H9 (cell line): ENCODE data around the gene VCP. TPM values are rescaled to one million over a fixed set of nuclear protein-coding genes. Genes with fewer than 3 reads are reported as not detected.

ENCODE experiments used
- DNase-seq: peaks from one replicate; pipeline ENCODE4 v3.0.0-alpha.2; 2017
- H2AFZ ChIP-seq: one replicate; pipeline ENCODE4 v1.6.1; 2013; ENCODE audit warnings: mild to moderate bottlenecking, low read length, control low read depth, moderate library complexity
- H2AK5ac ChIP-seq: 2 replicates; pipeline ENCODE4 v1.6.1; 2013; ENCODE audit warnings: low read length, control low read depth, mixed read lengths; ENCODE audit not compliant: insufficient read length
- H2BK120ac ChIP-seq: one replicate; pipeline ENCODE4 v1.6.1; 2013; ENCODE audit warnings: low read depth, mild to moderate bottlenecking, low read length, control low read depth, inconsistent platforms; ENCODE audit not compliant: poor library complexity, severe bottlenecking
- H2BK12ac ChIP-seq: 2 replicates; pipeline ENCODE4 v1.6.1; 2013; ENCODE audit warnings: low read length, control low read depth, mixed read lengths, low read depth; ENCODE audit not compliant: insufficient read length
- H2BK15ac ChIP-seq: 2 replicates; pipeline ENCODE4 v1.6.1; 2013; ENCODE audit warnings: low read depth, low read length, control low read depth
- H2BK20ac ChIP-seq: one replicate; pipeline ENCODE4 v1.6.1; 2013; ENCODE audit warnings: low read depth, mild to moderate bottlenecking, low read length, control low read depth, inconsistent platforms; ENCODE audit not compliant: poor library complexity, severe bottlenecking
- H2BK5ac ChIP-seq: 2 replicates; pipeline ENCODE4 v1.6.1; 2013; ENCODE audit warnings: low read length, control low read depth, mixed read lengths; ENCODE audit not compliant: insufficient read length
- H3K14ac ChIP-seq: 2 replicates; pipeline ENCODE4 v1.6.1; 2013; ENCODE audit warnings: low read length, control low read depth; ENCODE audit not compliant: insufficient read depth
- H3K18ac ChIP-seq: 2 replicates; pipeline ENCODE4 v1.6.1; 2013; ENCODE audit warnings: low read depth, mild to moderate bottlenecking, mixed read lengths, low read length, control low read depth; ENCODE audit not compliant: insufficient read length
- H3K23ac ChIP-seq: 2 replicates; pipeline ENCODE4 v1.6.1; 2013; ENCODE audit warnings: low read length, control low read depth, mixed read lengths, low read depth; ENCODE audit not compliant: insufficient read length
- H3K23me2 ChIP-seq: 2 replicates; pipeline ENCODE4 v1.6.1; 2013; ENCODE audit warnings: low read depth, mild to moderate bottlenecking, mixed read lengths, low read length, control low read depth; ENCODE audit not compliant: insufficient read length, poor library complexity, severe bottlenecking
- H3K27ac ChIP-seq: 2 replicates; pipeline ENCODE4 v1.5.1; 2013; ENCODE audit warnings: low read length, control low read depth, mixed read lengths, low read depth; ENCODE audit not compliant: insufficient read length
- H3K27me3 ChIP-seq: 2 replicates; pipeline ENCODE4 v1.6.1; 2013; ENCODE audit warnings: low read length, control low read depth, inconsistent platforms; ENCODE audit not compliant: insufficient read depth
- H3K4ac ChIP-seq: 2 replicates; pipeline ENCODE4 v1.6.1; 2013; ENCODE audit warnings: low read depth, mild to moderate bottlenecking, control low read depth, inconsistent platforms, low read length, moderate library complexity
- H3K4me1 ChIP-seq: 2 replicates; pipeline ENCODE4 v1.6.1; 2013; ENCODE audit warnings: low read length, control low read depth, inconsistent platforms; ENCODE audit not compliant: insufficient read depth
- H3K4me2 ChIP-seq: 2 replicates; pipeline ENCODE4 v1.6.1; 2013; ENCODE audit warnings: low read length, control low read depth, mixed read lengths; ENCODE audit not compliant: insufficient read length, insufficient read depth
- H3K56ac ChIP-seq: 2 replicates; pipeline ENCODE4 v1.6.1; 2013; ENCODE audit warnings: low read depth, mild to moderate bottlenecking, mixed read lengths, low read length, control low read depth; ENCODE audit not compliant: insufficient read length
- H3K79me1 ChIP-seq: 2 replicates; pipeline ENCODE4 v1.6.1; 2013; ENCODE audit warnings: low read depth, mild to moderate bottlenecking, moderate library complexity, low read length, control low read depth, inconsistent platforms; ENCODE audit not compliant: insufficient read depth, poor library complexity, severe bottlenecking
- H3K79me2 ChIP-seq: 2 replicates; pipeline ENCODE4 v1.6.1; 2013; ENCODE audit warnings: low read length, control low read depth, inconsistent platforms; ENCODE audit not compliant: insufficient read depth
- H3K9ac ChIP-seq: 2 replicates; pipeline ENCODE4 v1.6.1; 2013; ENCODE audit warnings: low read length, control low read depth, mixed read lengths; ENCODE audit not compliant: insufficient read length; ENCODE audit errors: extremely low read depth
- H3K9me3 ChIP-seq: one replicate; pipeline ENCODE4 v1.6.1; 2013; ENCODE audit warnings: low read depth, low read length, inconsistent platforms; ENCODE audit not compliant: control insufficient read depth
- H3T11ph ChIP-seq: one replicate; pipeline ENCODE4 v1.6.1; 2013; ENCODE audit warnings: mild to moderate bottlenecking, low read length, control low read depth, inconsistent platforms
- H4K20me1 ChIP-seq: one replicate; pipeline ENCODE4 v1.6.1; 2013; ENCODE audit not compliant: control insufficient read depth, insufficient read length, insufficient read depth
- H4K5ac ChIP-seq: 2 replicates; pipeline ENCODE4 v1.6.1; 2013; ENCODE audit warnings: low read depth, mild to moderate bottlenecking, mixed read lengths, low read length, control low read depth; ENCODE audit not compliant: insufficient read length
- H4K8ac ChIP-seq: replicated peaks from 2 replicates; pipeline ENCODE4 v1.6.1; 2013; ENCODE audit warnings: low read length, control low read depth, mixed read lengths, low read depth; ENCODE audit not compliant: insufficient read length
- H4K91ac ChIP-seq: 2 replicates; pipeline ENCODE4 v1.6.1; 2013; ENCODE audit warnings: low read depth, mild to moderate bottlenecking, moderate library complexity, mixed read lengths, low read length, control low read depth; ENCODE audit not compliant: insufficient read length
- H3K27ac Mint-ChIP-seq, 3 experiments: 2 replicates in 2 of 3; 3 replicates in 1 of 3; pipeline ENCODE4 v1.8.0; 2020 to 2021; ENCODE audit warnings: mixed read lengths in 3 of 3, mild to moderate bottlenecking in 1 of 3, moderate library complexity in 1 of 3
- H3K27me3 Mint-ChIP-seq: 2 replicates; pipeline ENCODE4 v1.8.0; 2021; ENCODE audit warnings: low read depth, mild to moderate bottlenecking, moderate library complexity, mixed read lengths
- H3K36me3 Mint-ChIP-seq, 3 experiments: 2 replicates in 2 of 3; 3 replicates in 1 of 3; pipeline ENCODE4 v1.8.0; 2020 to 2021; ENCODE audit warnings: low read depth in 3 of 3, mixed read lengths in 3 of 3; ENCODE audit not compliant: insufficient read depth in 1 of 3
- H3K4me1 Mint-ChIP-seq, 2 experiments: 2 replicates each; pipeline ENCODE4 v1.8.0; 2020; ENCODE audit warnings: mixed read lengths in 2 of 2
- H3K4me3 Mint-ChIP-seq, 2 experiments: 2 replicates in 1 of 2; 3 replicates in 1 of 2; pipeline ENCODE4 v1.8.0; 2020 to 2021; ENCODE audit warnings: mild to moderate bottlenecking in 2 of 2, mixed read lengths in 2 of 2, moderate library complexity in 1 of 2
- H3K9me3 Mint-ChIP-seq, 2 experiments: 2 replicates in 1 of 2; 3 replicates in 1 of 2; pipeline ENCODE4 v1.8.0; 2020; ENCODE audit warnings: mild to moderate bottlenecking in 2 of 2, mixed read lengths in 2 of 2, moderate library complexity in 1 of 2
- WGBS: extraction: QIAGEN DNeasy Blood & Tissue Kit; methylation state at CpG from one replicate; pipeline ENCODE4 v1.1.7; 2013; ENCODE audit warnings: missing lambda C conversion rate, low lambda C conversion rate, mixed read lengths; ENCODE audit not compliant: insufficient read length; ENCODE audit errors: extremely low coverage; 5-methylcytosine and 5-hydroxymethylcytosine counted together
- total RNA-seq: library from RNA; stranded (reverse); gene quantifications from 2 replicates; pipeline ENCODE4 v1.2.1, GENCODE V29; 2021
- TF ChIP-seq, protein P1 (sequence below): fragments of 200-600 bp; sonication (generic); conservative IDR thresholded peaks from 3 replicates; pipeline ENCODE4 v1.8.0; 2021; ENCODE audit warnings: antibody characterized with exemption, mild to moderate bottlenecking

The VCP gene
- total RNA-seq, 1 experiment from 2014 or later: 407 TPM

DNA sequence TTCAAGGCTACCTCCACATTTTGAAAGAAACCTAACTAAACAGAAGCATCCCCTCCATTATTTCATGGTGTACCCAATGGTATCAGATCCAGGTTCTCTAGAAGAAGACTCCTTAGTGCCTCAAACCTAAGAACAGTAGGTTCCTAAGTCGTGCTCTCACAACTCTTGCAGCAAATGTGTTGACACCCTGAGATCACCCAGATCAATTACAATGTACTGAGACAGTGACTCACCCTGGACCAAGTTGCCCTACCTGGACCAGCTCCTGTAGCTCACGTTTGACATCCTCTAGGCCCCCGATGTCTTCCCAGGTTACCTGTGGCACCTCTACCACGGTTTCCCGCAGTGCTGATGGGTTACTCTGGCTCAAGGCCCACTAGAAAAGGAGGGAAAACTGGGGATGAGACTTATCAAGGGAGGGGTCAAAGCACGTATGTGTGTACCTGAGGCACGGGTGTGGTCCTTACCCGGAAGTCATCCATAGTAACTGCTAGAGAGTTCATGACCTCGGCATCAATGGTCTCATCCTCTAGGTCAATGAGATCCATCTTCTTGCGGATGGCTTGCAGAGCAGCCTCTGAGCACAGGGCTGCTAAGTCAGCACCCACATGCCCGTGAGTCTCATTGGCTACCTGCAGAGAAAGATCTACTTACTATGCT, 11.7 kb downstream of the VCP start:
- WGBS: no CpG with 5 or more reads among the region's 11 CpGs
- no peaks in the 10 kb centered on the region for H3K9me3 Mint-ChIP-seq
- Histone ChIP-seq H3K14ac (no peak overlapping the region), H3K9me3 (no peaks in the 10 kb centered on the region), H3K79me2 (no peaks in the 10 kb centered on the region), H3K79me1 (no peaks in the 10 kb centered on the region), H3K18ac (no peak overlapping the region), H3K23ac (no peak overlapping the region), H3T11ph (no peak overlapping the region), H3K4me1 (no peaks in the 10 kb centered on the region), H3K4me2 (no peak overlapping the region), H3K9ac (no peak overlapping the region), H2BK15ac (no peak overlapping the region), H3K56ac (no peak overlapping the region), H4K20me1 (no peaks in the 10 kb centered on the region), H2BK5ac (no peak overlapping the region), H2BK120ac (no peak overlapping the region), H3K23me2 (no peaks in the 10 kb centered on the region), H2AFZ (no peak overlapping the region), H2BK12ac (no peak overlapping the region), H4K91ac (no peak overlapping the region), H3K27me3 (0 out of 2 replicates have a peak, but pooled peaks cover 2% of the 10 kb centered on the region), H4K8ac (no peak overlapping the region), H3K27ac (no peak overlapping the region), H4K5ac (no peak overlapping the region), H3K4ac (no peak overlapping the region), H2AK5ac (no peak overlapping the region), H2BK20ac (no peak overlapping the region)
- no peak overlapping the region for H3K27ac Mint-ChIP-seq
- no peaks in the 10 kb centered on the region for H3K27me3 Mint-ChIP-seq
- H3K36me3 Mint-ChIP-seq: peaks cover 88 to 98% (median 97%) of the 10 kb centered on the region in 3 experiments
- H3K4me3 Mint-ChIP-seq: no peak overlapping the region
- no peak for DNase-seq
- TF ChIP-seq, protein P1, sequence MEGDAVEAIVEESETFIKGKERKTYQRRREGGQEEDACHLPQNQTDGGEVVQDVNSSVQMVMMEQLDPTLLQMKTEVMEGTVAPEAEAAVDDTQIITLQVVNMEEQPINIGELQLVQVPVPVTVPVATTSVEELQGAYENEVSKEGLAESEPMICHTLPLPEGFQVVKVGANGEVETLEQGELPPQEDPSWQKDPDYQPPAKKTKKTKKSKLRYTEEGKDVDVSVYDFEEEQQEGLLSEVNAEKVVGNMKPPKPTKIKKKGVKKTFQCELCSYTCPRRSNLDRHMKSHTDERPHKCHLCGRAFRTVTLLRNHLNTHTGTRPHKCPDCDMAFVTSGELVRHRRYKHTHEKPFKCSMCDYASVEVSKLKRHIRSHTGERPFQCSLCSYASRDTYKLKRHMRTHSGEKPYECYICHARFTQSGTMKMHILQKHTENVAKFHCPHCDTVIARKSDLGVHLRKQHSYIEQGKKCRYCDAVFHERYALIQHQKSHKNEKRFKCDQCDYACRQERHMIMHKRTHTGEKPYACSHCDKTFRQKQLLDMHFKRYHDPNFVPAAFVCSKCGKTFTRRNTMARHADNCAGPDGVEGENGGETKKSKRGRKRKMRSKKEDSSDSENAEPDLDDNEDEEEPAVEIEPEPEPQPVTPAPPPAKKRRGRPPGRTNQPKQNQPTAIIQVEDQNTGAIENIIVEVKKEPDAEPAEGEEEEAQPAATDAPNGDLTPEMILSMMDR: no peak
- H3K4me1 Mint-ChIP-seq: no peaks in the 10 kb centered on the region
